HG03064 (cell line): ENCODE measurements around the gene OR52W1.
A peak's percentile ranks its signal among the peaks of the same experiment; 100 is the strongest.
"Not testable (repeated sequence)": the region's sequence is repeated elsewhere in the genome, so short reads cannot be mapped to it uniquely, and the experiment has no call there.

Source experiments
- ATAC-seq: cut with Tn5 transposase; IDR thresholded peaks from one replicate; pipeline ENCODE4 v1.9.1; 2021; ENCODE audit warnings: low read depth; ENCODE audit not compliant: unreplicated experiment

Gene OR52W1

DNA sequence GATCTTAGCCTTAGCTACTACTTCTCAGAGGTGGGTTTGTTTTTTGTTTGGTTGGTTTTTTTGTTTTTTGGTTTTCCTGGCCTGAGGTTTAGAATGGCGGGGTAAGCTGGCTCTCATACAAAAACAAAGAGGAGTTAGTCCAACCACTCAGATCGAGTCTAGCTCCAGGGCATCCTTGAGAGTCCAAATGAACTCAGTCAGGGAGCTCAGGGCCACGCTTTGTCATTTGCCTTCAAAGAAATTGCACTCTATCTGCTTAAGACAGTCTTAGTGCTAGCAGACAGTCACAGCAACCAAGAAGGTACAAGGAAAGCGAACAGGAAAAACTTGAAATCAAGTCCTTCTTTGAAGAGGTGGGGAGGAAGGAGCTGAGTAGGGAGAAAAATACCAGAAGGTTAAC, 17.5 kb downstream of the OR52W1 start:
- ATAC-seq = no peak

DNA sequence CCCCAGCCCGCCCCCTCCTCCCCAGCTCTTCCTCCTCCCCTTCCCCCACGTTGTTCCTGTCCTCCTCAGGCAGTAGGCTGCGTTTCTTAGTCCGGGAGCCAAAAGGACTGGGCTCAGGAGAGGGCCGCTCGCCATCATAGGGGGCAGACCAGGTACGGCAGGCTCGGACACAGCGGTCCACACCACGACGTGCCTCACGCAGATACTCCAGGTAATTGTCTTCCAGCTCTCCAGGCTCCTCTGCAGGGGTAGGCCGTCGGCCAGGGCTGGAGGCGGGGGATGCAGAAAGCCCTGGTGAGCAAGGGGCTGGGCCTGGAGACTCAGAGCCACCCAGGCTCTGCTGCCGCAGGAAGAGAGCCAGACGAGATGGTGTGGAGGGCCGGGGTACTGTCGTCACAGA, 18.7 kb downstream of the OR52W1 start:
- ATAC-seq = no peak

DNA sequence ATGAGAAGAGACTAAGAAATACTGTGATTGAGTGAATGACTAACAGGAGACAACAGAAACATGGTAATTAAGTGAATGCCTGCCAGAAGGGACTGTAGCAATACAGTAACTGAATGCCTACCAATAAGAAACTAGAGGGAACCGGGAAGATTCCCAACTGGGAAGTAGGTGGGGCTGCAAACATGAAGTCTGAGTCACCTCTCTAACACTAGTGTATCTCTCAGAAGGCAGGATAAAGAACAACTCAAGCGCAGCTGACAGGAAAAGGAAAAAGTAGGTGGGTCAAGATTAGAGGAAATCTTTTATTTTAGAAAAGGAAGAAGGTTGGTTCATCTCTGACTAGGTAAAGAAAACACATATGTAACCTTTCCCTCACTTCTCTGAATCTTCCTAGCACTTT, 20.3 kb downstream of the OR52W1 start:
- no peak for ATAC-seq

DNA sequence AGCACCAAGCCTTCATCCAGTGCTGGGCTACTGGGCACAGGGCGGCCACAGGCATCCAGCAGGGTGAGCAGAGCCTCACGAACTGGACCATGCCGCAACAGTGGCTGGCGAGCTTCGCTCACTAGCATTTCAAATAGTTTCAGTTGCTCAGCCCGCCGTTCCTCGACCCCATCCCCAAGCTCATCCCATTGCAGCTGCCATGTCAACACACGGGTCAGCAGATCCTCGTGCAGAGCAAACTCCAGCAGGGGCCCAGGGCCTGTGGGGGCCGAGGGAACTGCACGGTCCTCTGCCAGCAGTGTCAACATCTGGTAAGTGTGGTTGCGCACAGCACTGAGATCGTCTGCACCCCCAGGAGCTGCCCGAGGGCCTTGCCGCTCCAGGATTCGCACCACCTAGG, 24.8 kb downstream of the OR52W1 start:
- no peak for ATAC-seq

DNA sequence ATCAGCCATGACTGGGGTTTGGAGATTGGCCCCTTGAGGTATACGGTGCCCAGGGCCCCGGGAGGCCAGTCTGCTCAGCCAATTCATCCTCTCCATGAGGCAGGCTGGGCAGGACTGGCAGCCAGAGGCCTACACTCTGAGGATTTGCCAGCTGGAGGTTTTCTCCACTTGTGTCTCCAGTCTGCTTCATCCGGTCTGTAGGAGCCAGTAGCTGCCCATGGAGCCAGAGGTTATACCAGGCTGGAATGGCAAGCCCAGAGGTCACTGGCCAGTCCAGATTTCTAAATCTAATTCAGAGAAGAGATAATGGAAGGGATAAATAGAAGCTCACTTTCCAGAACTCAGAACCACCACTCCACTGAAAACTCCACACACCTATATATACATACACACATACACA, 25.4 kb downstream of the OR52W1 start:
- no peak for ATAC-seq

DNA sequence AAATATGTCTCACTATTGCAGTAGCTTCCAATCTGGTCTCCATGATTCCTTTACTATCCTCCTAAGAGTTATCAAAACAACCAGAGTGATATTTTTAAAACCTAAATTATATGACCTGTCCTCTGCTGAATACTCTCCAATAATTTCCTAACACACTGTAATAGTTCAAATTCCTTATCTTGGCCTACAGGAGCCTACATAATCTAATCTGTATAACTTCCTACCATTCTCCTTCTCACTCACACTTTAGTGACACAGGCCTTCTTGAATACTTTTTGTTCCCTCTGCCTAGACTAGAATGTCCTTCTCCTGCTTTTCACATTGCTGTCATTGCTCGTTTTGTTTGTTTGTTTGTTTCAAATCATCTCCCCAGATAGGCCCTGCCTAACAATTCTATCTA, 26.0 kb downstream of the OR52W1 start:
- ATAC-seq = no peak

DNA sequence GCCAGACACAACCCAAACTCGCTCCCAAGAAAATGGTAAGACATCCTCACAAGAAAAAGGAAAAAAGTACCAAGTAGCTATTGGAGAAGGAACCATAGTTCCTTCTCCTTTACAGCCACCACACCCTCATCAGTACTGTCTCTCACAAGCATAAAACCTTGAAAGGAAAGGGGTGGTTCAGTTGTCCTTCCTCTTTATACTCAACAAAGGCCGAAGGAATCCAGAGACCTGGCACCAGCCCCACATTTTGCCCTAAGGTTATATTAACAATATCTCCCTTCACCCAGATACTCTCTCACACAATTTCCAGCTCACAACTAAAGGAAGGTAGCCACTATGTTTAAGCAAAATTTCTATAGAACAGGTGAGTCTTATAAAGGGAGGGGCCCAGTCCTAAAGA, 26.9 kb downstream of the OR52W1 start:
- ATAC-seq = no peak

DNA sequence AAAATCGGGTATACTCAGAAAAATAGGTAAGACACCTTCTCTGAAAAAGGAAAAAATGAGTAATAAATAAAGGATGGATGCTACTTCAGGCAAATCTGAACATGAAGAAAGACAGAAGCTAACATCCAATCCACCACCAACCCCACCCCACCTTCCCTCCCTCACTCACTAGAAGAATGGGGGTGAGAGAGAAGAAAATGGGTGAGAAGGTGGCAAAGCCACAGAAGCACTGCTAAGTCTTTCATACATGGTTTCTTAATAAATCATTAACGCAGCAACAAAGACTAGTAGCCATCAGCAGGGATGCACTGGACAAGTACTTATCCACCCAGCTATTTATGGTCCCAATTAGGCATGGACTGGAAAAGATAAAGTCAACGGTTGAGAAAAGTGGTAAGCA, 29.5 kb downstream of the OR52W1 start:
- no peak for ATAC-seq

DNA sequence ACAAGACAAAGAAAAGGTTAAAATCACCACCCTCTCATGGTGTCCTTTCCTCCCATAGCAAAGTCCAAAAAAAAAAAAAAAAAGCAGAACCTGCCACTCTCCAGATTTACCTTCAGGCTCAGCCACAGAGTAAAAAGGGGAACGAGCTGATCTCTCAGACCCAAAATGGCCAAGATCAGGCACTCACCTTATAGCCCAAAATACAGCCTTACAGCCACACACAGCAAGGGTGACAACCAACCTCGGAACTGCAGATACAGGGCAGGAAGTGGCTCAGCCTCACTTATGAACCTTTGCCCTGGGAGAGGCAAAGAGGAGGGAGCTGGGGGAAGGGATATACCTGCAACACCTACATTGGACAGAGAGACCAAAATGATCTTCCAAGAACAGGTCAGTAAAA, 30.9 kb downstream of the OR52W1 start:
- no peak for ATAC-seq

DNA sequence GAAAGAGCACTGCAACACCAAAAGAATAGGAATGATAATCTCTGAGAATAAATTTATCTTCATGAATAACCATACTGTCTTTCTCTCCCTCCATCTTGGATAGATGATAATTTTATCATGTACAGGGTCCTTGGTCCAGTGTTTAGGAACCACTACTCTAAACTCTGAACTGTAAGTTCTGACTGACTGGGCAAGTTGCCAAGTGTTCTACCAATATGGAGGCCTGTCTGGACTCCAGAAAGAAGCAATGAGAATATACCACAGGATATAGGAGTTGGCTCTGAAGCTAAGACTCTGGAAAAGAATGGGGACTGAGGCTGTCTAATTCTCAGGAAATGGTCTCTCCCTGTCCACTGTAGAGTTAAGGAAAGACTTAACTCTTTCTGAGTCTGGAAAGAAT, 33.9 kb downstream of the OR52W1 start:
- ATAC-seq = no peak

DNA sequence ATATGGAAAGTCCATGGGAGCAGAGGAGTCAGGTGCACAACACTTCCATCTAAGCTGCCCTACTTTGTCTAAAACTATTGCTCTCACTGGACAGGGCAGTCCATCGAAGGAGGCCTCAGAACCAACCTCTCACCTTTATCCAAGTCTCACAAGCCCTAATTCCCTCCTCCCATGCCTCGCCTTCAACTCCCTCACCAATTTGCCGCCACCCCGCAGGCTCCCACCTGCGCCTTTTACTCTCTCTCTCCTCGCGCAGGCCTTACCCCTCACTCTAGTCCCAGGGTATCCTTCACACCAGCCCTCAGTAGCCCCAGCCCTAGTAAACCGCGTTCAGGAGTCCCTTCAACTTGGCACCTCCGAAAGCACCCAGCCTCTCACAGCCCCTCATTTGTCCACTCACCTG, 35.0 kb downstream of the OR52W1 start:
- peak; percentile 0 for ATAC-seq

DNA sequence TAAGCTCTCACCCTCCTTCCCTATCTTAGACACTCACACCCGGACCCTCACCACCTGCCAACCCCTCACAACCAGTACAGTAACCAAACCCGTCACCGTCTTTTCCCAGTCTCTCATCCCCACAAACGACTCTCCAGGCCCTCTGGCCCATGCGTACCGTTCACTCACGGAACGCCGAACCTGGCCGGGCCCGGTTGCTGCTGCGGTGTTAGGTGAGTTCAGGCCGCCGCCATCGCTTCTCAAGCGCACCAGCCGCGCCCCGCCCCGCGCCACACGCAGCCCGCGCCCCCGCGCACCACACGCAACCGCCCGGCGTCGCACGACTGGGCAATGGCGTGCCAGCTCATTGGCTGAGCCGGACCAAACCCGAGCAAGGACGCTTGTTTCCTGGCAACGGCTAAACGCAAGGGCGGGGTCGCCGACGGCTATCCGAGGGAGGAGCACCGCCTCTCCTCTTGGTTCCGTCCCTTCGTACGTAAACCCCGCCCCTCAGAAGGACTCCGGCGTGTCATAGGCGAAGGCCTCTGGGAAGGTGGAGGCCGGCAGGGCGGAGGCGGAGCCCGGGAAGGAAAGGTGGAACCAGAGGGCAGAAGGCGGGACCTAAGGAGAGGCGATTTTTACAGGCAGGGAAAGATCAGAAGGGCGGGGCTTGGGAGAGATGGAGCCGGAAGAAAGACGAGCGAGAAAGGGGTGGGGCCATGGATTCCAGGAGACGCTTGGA, 35.5 kb downstream of the OR52W1 start, which contains the start of gene FHIP1B:
Gene FHIP1B (minus strand): TSS at position 250 of the 721 bp plus-strand sequence. CDS start 10,120 bp downstream, outside the sequence.
- peak; percentile 97 for ATAC-seq

DNA sequence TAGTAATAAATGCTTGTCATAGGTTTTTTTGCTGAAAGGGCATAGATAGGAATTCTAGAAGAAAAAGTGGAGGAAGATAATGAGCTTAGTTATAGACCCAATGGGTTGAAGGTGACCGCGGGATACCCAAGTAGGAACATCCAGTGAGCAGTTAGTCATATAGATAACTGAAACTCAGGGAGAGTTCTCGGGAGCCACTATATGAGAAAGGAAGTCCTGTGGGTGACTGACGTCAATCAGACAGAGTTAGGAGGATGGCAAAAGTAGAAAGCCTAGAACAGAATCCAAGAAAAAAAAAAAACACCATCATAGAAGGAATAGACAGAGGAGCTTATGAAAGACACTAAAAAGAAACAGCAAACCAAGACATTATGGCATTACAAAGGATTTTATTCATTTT, 38.2 kb downstream of the OR52W1 start:
- ATAC-seq = no peak

DNA sequence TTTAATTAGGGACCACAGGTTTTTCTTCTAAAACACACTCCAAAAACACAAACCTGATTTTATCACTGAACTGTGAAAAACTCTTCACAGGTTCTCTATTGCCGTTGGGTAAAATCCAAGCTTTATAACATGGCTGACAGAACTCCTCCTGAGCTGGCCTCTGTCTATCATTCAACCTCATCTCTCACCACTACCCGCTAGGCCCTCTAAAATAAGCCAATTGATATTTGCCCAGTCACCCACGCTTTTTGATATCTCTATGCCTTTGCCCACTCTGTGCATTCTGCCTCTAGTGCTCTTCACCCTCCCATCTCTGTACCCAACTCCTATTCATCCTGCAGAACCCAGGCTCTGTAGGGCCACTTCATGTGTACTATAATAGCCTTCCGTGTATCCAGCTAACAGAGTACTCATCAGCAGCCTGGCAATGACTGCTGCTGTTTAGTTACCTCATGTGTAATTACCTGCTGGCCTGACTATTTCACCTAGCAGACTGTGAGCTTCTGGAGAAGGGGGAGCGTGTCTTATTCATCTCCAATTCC, 38.8 kb downstream of the OR52W1 start:
- ATAC-seq = no peak

DNA sequence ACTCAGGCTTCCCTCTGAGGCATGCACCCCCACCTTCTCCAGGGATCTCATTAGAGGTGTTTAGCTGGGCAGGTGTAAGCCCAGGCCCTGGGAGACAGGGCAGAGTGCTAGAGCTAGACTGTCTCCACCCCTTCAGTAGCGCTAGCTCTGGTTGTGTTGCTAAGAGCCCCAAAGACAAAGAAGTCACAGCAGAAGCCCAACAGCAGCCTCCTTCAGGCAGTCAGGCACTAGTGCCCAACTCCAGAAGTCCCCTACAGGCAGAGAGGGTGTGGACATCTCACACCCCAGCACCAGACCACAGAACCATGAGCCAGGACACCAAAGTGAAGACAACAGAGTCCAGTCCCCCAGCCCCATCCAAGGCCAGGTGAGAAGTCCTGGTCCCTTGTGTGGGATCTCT, 39.9 kb downstream of the OR52W1 start, which contains the start of gene CNGA4:
Gene CNGA4 (plus strand): TSS at position 188 of the 400 bp plus-strand sequence. CDS start 118 bp downstream, at position 306.
- ATAC-seq = no peak

DNA sequence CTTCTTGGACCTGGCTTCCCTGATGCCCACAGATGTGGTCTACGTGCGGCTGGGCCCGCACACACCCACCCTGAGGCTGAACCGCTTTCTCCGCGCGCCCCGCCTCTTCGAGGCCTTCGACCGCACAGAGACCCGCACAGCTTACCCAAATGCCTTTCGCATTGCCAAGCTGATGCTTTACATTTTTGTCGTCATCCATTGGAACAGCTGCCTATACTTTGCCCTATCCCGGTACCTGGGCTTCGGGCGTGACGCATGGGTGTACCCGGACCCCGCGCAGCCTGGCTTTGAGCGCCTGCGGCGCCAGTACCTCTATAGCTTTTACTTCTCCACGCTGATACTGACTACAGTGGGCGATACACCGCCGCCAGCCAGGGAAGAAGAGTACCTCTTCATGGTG, 41.1 kb downstream of the OR52W1 start:
- no peak for ATAC-seq

DNA sequence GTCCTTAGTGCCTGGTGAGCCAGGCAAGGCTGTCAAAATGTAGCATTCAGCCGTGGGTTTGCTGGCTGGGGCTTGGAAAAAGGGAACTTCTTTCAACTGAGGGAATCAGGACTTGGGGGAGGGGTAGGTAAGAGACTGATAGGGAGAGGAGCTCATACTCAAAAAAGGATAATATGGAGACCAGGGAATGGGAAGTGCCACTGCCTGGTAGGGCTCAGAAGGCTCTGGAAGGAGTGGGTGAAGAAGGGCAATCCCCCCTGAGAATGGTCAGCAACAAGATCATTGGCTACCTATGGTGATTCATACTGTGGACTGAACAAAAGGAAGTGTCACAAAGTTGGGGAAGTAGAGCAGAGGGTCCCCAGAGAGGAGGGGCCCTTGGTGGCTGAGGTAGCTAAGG, 41.8 kb downstream of the OR52W1 start:
- ATAC-seq = no peak

DNA sequence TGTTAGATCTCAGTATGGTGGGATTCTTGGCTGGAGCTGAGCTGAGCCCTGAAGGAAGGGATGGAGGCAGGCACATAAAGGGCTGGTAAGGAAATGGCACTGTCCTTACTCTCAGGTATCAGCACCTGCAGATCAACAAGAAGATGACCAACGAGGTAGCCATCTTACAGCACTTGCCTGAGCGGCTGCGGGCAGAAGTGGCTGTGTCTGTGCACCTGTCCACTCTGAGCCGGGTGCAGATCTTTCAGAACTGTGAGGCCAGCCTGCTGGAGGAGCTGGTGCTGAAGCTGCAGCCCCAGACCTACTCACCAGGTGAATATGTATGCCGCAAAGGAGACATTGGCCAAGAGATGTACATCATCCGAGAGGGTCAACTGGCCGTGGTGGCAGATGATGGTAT, 42.3 kb downstream of the OR52W1 start:
- no peak for ATAC-seq

DNA sequence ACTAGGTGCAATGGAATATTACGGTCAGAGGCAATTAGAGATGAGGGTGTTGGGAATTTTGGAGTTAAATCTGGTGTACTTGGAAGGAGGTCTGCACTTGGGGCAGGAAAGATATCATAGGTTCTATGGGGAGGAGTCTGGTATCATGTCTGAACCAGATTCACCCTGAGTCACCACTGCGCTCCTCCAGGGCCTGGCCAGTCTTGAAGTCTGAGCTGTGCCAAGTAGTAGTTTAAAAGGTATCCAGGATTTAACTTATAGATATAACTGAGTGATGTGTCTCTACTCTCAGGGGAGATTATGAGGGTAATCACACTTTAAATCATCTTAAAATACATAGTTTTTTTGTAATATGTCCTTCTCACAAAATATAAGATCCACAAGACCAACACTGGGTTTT, 46.5 kb downstream of the OR52W1 start:
- no peak for ATAC-seq

DNA sequence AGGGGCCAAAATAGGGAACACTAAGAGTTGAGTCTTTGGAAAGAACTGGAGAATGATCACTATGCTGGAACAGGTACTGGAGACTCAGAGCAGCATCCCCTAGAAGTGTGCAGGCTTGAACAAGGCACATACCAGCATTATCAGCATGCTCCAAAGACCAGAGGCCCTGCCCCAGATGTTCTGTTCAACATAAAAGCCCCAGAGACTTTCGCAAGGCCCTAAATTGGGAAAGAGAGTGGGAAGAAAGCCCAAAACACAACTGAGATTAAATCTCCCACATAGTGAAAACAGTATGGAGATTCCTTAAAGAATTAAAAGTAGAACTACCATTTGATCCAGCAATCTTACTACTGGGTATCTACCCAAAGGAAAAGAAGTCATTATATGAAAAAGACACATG, 49.2 kb downstream of the OR52W1 start:
- no peak for ATAC-seq

DNA sequence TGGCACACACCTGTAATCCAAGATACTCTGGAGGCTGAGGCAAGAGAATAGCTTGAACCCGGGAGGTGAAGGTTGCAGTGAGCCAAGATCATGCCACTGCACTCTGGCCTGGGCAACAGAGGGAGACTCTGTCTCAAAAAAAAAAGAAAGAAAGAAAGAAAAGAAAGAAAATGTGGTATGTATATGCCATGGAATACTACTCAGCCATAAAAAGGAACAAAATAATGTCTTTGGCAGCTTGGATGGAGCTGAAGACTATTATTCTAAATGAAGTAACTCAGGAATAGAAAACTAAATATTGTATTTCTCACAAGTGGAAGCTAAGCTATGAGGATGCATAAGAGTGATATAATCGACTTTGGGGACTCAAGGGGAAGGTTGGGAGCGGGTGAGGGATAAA, 49.9 kb downstream of the OR52W1 start:
- not testable (repeated sequence) for ATAC-seq
